Fibroblast of skin of right quadriceps (primary cell): ENCODE measurements around the gene TET3.

Source experiments
- DNase-seq: peaks from one replicate; pipeline ENCODE4 v3.0.0-alpha.2; 2013

The TET3 gene

DNA sequence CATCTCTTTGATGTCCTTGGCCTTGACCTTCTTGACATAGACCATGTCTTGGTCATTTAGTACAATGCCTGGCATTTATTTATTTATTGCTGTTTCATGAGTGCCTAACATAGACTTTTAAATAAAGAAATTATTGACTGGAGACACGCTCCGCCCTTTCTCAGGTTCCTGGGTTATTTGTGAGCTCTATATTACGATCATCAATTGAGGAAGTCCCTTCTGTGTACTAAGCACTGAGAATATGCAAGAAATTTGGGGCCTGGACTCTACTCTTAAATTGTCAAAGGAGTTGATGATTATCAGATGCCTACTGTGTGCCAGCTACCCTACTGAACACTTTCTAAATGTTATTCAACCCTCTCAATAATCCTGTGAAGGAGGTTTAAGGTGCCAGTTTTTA lies 19.7 kb upstream of the TET3 start:
- no peak for DNase-seq

- no peak for DNase-seq
These were observed 16.3 kb upstream of the TET3 start for GRCh38 chr2:73968357-73968937.

- no peak for DNase-seq
These were observed 15.4 kb upstream of the TET3 start for GRCh38 chr2:73969356-73969755.

DNA sequence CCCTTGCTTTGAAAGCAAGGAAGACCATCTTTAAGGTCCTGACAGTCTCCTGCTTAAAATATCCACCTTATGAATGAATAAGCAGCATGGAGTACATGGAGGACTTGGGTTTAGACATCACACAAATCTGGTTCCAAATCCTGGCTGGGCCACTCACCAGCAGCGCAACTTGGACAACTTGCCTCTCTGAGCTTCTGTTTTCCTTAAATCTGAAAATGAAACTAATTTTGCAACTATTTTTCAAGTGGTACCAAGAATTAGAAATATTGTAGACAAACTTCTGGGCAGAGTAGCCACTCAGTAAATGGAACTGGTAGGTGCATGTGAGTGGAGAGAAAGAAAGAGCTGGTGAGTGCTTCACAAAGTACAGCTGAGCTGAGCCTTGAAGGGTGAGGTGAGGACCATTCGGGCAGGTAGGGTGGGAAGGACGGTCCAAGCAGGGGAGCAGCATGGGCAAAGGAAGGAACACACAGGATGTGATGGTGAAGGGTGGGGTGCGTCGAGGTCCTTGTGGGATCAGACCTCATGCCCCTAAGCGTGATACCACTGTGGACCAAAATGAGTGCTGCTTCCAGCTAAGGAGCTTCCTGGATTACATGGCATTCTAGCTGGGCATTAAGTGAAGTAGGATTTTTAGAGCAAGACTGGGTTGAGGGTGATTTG lies 14.4 kb upstream of the TET3 start:
- no peak for DNase-seq

- DNase-seq = peak; percentile 26
These were observed 13.7 kb upstream of the TET3 start for GRCh38 chr2:73970850-73971471.

DNA sequence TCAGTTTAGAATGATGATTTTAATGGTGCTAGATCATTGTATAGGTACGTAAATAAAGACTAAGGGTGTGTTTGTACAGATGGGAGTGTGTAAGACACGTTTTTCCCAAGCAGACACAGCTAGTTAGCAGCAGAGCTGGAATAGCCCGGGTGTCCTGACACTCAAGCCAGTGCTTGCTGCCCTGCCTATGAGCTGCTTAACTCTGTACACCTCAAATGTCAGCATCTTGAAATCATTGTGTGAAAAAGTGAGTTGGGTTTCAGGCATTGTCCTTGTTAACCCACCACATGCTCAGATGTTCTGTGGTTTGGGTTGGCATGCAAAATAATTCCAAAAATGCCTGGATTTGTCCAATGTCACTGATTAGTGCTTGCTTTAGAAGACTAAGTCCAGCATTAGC lies 13.0 kb upstream of the TET3 start:
- peak; percentile 17 for DNase-seq

DNA sequence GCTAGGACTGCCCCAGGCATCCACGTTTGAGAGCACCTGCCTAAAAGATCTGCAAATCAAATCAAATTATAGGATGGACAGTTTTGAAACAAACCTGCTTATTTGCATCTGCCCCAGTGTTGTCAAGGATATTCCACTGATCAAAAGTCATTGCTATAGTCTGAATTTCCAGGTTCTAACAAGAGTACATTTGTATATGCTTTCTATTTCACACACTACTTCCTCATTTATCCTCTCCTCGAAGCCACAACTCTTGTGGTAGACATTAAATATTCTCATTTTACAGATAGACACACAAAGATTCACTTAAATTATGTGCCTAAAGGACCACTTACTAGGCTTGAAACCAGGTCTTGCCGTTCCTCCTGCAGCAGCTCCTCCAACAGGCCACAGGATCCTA lies 11.9 kb upstream of the TET3 start:
- no peak for DNase-seq

DNA sequence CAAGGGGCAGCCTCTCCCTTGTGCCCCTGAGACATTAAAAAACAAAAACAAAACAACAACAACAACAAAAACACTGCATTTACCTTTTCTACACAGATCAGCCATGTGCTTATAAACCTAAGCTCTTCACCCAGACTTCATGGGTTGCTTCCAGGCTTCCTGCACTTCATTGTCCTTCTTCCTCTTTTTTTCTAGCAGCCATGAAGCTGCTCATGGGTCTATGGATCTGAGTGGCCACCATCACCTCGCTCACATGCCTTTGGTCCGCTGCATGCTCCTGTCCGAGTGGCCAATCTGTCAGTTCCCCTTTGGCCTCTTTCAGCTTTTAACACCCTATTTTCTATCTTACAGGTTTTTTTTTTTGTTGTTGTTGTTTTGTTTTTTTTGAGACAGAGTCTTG lies 9.0 kb upstream of the TET3 start:
- DNase-seq = no peak

DNA sequence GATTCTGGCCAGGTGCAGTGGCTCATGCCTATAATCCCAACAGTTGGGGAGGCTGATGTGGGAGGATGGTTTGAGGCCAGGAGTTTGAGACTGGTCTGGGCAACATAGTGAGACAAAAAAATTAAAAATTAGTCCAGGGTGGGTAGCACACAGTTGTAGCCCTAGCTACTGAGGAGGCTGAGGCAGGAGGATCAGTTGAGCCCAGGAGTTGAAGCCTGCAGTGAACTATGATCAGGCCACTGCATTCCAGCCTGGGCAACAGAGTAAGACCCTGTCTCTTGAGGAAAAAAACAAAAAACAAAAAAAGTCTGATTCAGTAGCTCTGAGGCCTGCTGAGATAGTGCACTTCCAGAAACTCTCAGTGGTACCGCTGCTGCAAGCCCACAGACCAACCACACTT lies 7.9 kb upstream of the TET3 start:
- DNase-seq = no peak

GRCh38 chr2:73977466-73977865 lies 7.2 kb upstream of the TET3 start:
- DNase-seq = no peak

DNA sequence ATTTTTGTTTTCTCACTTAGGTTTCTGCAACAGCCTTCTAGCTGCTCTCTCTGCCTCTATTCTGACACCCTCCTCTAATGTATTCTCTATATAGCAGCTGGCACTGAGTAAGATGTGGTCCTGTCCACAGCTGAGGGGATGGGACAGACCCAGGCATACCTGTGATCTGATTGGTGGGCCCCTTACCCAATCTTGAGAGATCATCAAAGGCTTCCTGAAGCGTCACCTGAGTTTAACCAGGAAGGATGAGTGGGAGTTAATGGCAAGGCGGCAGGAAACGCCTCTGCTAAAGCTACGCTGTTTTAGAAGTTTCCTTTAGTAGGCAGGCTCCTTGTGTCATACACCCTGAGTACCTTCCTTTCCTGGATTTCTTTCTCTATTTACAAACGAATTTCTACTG lies 5.7 kb upstream of the TET3 start:
- DNase-seq = no peak

DNA sequence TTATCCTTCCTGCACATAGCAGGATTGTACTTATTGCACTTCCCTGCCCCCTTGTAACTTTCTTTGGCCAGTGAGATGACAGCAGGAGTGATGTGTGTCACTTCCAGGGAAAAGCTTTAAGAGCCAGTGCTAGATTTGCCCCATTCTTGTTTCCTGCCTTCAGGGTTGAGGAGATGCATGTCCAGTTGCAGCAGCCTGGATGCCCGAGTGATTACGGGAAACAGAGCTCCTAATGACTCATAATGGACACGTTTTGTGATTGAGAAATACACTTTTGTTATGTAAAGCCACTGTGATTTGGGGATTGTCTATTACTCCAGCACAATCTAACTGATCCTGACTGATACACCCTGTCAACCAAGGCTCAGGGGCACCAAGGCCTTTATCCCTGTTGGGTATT lies 5.0 kb upstream of the TET3 start:
- peak; percentile 82 for DNase-seq

GRCh38 chr2:73980566-73980965 lies 4.1 kb upstream of the TET3 start:
- DNase-seq = no peak

- no peak for DNase-seq
These were observed 3.4 kb upstream of the TET3 start for GRCh38 chr2:73981081-73982001.

GRCh38 chr2:73982140-73982617 lies 2.5 kb upstream of the TET3 start:
- peak; percentile 30 for DNase-seq

- DNase-seq = no peak
These were observed 1.1 kb upstream of the TET3 start for GRCh38 chr2:73983322-73984202.

GRCh38 chr2:73984922-73985307 lies 205 bp downstream of the TET3 start:
- no peak for DNase-seq

DNA sequence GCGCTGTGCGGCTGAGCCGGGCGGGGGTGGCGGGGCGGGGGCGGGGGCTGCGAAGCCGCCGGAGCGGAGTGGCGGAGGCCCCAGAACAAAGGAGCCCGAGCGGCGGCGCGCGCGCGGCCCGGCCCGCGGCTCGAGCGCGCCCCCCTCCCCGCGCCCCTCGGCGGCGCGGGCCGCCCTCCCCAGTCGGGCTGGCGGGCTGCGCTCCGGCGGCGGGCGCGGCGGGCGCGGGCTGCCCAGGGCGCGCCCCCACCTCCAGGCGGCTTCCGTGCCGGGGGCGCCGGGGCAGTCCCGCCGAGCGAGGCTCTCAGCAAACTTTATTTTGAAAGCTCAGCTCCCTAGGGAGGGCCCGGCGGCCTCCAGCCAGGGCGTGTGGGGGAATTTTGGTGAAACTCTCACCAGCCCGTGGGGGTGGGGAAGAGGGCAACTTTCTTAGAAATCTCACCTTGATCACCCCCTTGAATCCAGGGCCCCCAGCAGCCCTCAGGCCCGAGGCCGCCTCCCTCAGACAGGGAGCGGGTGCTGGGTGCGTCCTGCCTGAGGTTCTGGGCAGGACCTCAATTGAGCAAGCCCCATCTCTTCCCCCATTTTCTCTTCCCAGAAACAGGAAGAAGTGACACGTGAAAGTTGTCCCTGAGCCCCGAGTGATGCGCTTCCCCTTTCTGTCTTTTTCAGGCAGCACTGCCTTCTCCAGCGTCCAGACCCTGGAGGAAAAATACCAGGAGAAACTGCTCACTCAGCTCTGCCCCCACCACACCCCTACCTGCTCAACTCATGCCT lies 786 bp downstream of the TET3 start:
- no peak for DNase-seq

DNA sequence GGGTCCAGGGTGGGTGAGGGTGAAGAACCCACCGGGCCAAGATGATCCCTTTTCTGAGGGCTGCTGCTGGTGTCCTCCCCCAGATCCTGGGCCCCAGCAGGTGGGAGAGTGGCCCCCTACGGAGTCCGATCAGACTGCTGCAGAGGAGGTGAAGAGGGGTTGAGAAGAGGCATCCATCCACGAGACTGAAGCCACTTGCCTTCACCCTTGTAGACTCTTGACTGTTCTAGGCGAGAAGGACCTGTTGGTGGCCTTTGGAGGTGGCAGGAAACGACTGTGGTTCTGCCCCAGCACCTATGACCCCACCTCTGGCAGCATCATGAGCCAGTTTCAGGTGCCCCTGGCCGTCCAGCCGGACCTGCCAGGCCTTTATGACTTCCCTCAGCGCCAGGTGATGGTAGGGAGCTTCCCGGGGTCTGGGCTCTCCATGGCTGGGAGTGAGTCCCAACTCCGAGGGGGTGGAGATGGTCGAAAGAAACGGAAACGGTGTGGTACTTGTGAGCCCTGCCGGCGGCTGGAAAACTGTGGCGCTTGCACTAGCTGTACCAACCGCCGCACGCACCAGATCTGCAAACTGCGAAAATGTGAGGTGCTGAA lies 1.5 kb downstream of the TET3 start:
- no peak for DNase-seq

DNA sequence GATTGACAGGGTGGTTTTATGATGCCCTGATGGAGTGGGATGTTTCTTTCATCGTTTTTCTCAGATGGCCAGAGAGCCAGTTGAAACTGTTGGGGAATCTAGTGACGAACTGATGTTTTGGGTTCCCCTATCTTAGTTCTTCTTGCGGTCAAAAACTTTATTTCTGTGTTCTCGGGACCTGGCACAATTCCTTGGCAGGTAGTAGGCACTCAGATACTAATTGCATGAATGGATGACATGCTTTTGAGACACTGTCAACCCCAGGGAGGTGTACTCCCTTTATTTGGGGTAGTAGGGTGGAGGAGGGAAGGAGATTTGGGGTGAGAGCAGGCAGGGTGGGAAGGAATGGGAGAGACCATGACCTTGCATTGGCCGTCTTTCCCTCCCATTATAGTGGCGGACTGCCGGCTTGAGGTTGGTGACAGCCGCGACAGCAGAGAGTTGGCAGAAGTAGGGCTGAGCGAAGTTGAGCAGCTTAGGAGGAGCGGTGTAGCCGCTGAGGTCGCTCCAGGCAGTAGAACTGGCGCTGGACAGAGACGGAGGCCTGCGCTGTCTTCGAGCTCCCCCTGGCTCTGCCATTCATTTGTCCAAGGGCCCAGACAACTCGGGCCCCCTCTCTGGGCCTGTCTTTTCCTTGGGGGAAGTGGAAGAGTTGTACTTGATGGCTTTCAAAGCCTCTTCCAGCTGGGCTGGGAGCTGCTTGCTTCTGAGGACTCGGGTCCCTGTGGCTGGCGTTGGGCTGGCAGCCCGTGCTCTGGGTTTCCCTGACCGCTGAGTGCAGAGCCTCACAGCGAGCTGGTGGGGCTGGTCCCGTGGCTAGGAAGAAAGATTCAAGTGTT lies 2.6 kb downstream of the TET3 start:
- DNase-seq = peak; percentile 36
